GM19395 (cell line): Measurements from ENCODE around the gene CTDSP2.
"Not testable (repeated sequence)": the region's sequence is repeated elsewhere in the genome, so short reads cannot be mapped to it uniquely, and the experiment has no call there.

Experiments used
- ATAC-seq: cut with Tn5 transposase; IDR thresholded peaks from one replicate; pipeline ENCODE4 v1.9.1; 2021; ENCODE audit warnings: mild to moderate bottlenecking, moderate library complexity; ENCODE audit not compliant: unreplicated experiment

CTDSP2 gene

DNA sequence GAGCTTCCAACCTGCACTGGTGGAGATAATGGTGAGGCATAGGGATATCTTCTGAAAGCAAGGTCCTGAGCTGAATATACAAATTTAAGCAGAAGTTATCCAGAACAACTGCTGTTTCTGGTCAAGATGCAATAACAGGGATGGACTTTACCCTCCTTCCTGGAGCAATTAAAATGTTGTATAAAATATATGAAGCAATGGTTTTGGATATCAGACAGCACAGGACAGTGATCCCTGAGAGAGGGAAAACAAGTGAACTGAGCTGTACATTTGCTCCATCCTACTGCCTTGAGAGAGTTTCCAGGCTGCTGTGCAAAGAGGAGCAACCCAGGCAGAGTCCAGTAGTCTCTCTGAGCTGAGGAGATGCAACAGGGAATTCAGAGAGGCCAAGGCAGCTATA is 36.0 kb upstream of the CTDSP2 start:
- ATAC-seq: no peak

- ATAC-seq: no peak
These were observed 34.9 kb upstream of the CTDSP2 start for GRCh38 chr12:57881475-57881874.

DNA sequence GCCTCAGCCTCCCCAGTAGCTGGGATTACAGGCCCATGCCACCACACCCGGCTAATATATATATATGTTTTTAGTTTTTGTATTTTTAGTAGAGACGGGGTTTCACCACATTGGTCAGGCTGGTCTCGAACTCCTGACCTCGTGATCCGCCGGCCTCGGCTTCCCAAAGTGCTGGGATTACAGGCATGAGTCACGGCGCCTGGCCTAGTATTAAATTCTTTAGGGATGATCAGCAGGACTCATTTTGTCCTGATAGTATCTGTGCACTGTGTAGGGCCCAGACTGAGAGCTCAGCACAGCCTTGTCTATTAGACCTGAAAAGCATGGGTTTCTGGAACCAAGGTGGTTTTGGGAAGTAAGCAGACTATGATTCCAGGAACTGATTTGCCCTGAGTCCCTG is 34.5 kb upstream of the CTDSP2 start:
- not testable (repeated sequence) for ATAC-seq

DNA sequence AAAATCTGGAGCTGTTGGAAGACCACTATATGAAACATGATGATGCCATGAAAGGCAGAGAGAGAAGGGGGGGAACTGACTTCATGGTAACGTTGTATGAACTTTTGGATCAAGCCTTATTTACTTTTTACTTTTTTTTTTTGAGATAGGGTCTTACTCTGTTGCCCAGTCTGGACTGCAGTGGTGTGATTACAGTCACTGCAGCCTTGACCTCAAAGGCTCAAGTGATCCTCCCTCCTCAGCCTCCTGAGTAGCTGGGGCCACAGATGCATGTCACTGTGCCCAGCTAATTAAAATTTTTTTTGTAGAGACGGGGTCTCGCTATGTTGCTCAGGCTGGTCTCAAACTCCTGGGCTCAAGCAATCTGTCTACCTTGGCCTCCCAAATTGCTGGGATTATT is 31.3 kb upstream of the CTDSP2 start:
- ATAC-seq: no peak

DNA sequence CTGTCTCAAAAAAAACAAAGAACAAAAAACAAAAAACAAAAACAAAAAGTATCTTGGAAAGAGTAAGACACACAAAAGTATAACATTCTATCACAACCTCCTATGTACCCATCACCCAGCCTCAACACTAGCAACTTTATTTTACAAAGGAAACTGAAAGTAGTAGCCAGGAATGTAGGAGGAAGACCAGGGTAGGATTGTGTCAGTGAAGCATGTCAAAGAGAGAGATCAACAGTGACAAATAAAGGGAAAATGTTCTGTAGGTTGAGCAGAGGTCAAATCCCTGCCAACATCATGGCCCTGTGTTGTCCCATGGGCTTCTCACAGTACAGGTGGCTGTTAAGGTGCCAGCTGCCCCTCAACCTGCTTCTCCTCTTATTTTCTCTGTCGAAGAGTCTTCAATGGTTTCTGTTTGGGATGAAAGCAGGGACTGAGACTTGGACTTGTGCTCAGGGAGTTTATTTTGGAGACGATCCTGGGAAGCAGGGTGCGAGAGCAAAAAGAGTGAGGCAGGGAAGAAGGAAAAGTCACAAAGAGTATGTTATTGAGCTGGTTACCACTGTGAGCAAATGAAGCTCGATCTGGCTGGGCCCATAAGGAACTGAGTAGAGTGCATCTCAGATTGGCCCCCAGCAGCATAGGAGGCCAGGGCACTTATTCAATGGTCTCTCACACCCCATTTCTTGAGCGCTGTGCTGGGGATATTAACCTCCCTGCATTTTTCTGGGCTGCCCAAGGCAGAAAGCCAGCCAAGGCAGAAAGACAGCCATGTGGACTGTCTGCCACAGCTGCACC is 29.4 kb upstream of the CTDSP2 start:
- no peak for ATAC-seq

DNA sequence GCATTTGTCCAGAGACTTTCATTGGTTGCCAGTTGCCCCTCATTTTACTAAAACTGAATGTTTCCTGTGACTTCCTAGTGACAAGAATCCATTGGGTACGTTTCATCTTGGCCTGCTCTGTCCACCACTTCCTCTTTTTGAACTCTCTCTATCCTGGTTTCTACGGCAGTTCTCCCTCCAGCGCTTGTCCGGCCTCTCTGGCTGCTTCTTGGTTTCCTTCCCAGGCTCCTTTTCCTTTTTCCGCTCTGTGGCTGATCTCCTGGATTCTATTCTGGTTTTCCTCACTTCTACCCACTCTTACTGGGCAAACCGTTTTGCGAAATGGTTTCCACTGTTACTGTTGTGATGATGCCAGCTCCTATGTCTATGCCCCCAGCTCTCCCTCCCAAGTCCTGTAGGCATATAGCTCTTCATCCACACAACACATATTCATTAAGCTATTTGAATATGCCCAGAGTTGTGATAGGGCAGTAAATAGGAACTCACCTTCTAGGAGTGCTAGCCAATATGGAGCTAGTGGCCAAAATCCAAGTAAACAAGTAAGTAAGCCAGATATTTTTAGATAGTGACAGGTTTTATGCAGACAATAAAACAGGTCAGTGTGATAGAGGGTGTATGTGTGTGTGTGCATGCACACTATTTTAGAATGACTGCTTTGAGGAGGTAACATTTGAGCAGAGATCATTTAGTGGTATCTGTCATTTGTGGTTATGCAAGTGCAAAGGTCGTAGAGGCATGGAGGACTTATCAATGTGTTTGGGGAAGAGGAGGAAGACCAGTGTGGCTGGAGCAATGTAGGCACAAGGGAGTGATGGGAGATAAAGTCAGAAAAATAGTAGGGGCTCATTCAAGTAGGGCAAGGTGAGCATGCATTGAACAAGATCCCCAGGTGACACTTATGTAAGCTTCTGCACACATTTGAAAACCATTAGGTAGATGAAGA is 27.9 kb upstream of the CTDSP2 start:
- ATAC-seq: no peak

DNA sequence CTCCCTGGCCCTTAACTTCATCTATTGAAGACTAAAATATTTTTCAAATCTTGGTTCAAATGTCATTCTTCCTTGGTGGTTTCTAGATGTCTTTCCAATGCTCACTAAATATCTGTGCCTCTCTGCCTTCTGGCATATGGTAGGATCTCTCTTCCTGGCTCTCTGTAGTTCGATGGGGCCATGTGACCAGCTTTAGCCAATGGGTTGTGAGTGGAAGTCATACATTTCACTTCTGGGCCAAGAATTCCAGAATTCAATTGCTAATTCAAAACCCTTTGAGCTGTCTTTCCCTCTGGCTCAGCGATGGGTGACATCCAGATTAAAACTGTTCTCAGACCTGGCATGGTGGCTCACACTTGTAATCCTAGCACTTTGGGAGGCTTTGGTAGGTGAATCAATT is 25.8 kb upstream of the CTDSP2 start:
- no peak for ATAC-seq

DNA sequence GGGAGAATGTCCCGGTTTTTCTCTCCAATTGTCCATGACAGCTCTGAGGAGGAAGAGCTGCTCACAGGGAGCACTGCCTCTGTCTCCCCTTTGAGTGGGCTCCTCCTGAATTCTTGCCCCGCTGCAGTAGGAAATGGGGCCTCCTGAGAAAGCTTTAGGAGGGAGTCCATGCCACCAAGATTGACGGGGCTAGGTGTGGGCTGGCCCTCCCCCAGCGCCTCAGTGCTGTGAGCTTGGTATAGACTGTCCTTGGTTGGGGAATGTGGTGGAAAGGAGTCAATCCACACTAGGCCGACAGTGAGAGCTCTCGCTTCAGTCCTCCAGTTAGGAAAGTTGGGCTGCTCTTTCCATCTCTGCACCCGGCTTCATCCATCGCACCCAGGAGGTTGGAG is 23.4 kb upstream of the CTDSP2 start:
- ATAC-seq: no peak

- no peak for ATAC-seq
These were observed 22.9 kb upstream of the CTDSP2 start for GRCh38 chr12:57869298-57869926.

GRCh38 chr12:57868851-57869268 is 22.3 kb upstream of the CTDSP2 start:
- no peak for ATAC-seq

DNA sequence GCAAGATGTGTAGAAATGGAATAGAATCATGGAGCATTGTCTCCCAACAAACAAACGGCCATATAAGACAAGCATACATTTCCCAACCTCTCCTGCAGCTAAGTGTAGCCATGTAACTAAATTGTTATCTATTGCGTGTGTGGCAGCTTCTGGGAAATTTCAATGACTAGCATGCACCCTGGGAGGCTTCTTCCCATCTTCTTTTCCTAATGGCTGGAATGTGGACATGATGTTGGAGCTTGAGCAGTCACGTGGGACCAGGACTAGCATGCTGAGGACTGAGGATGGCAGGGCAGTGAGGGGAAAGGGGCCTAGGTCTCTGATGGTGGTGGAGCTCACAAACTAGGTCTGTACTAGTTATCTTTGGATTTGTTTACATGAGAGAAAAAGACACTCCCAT is 21.7 kb upstream of the CTDSP2 start:
- ATAC-seq: no peak

DNA sequence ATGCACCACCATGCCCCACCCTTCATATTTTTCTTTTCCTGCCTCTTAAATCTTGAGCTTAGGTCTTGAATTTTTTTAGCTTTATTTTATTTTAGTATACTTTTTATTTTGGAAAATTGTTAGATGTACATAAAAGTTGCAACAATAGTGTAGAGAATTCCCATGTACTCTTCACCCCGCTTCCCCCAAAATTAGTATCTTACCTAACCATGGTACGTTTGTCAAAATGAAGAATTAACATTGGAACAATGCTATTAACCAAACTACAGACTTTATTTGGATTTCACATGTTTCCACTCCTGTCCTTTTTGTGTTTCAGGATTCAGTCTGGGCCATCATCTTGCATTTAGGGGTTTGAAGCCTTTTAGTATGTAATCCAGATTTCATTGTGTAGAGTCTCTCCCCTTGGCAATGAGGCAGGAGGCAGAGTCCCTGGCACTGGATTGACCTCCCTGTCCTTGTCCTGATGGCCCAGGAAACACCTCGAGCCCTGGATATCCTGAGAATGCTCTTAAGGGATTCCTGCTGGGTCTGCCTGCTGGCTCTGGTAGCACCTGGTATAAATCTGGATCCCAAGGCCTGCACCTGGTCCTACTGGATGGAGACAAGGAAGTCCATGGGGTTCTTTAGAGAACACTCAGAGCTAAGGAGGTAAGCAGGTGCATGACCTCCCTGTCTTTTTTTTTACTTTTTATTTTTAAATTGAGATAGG is 19.9 kb upstream of the CTDSP2 start:
- ATAC-seq: no peak

DNA sequence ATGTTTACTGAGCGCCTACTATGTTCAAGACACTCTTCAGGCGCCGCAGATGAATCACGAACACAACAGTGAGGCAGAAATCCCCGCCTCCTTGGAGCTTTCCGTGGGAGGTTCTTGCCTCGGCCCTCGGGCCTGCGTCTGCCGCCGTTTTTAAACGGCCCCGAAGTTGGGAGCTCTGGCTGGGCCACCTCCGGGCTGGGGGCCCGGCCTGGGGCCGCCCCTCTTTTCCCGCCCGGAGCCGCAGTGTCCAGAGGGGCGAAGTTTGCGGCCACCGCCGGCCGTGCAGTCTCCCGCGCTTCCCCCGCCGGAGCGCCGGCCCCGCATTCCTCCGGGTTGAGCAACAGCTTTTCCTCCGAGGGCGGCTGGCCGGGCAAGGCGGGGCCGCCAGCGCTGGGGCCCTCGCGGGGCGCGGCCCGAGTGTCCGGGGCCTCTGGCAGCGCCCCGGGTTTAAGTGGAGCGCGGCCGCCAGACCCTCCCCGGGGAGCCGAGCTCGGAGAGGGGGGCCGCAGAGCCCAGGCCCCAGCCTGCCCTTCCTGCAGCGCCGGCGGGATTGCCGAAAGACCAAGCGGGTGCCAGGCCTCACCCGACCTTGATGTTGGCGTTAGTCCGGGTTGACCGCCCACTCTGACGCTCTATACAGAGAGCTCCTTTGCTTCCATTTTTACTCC is 18.7 kb upstream of the CTDSP2 start:
- peak; percentile 71 for ATAC-seq

DNA sequence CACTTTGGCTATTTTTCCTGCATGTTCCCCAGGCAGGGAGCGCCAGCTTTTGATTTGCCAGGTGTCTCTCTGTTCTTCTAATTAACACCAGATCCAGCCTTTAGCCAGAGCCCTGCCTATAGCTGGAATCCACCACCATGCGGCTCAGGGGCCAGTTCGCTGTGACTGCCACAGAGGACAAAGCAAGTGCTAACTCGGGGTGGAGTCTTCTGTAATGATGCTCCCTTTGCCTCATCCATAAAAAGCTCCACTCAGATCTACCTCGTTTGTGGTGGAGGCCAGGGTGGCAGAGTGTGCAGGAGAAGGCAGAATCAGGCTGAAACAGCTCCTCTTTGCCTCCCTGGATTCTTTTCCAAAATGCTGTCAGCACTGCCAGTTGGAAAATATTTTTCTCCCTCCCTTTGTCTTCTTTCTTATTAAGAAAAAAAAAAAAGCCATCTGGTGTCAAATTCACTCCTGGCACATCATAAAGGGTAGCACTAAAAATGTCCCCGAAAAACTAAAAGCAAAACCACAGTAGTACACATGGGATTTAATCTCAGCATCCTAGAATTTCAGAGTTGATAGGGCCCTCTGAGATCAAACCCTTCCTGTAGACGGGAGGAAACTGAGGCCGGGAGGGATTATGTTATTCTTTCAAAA is 18.0 kb upstream of the CTDSP2 start:
- ATAC-seq: no peak

GRCh38 chr12:57863676-57864075 is 17.1 kb upstream of the CTDSP2 start:
- no peak for ATAC-seq

- no peak for ATAC-seq
These were observed 15.4 kb upstream of the CTDSP2 start for GRCh38 chr12:57861967-57862366.

DNA sequence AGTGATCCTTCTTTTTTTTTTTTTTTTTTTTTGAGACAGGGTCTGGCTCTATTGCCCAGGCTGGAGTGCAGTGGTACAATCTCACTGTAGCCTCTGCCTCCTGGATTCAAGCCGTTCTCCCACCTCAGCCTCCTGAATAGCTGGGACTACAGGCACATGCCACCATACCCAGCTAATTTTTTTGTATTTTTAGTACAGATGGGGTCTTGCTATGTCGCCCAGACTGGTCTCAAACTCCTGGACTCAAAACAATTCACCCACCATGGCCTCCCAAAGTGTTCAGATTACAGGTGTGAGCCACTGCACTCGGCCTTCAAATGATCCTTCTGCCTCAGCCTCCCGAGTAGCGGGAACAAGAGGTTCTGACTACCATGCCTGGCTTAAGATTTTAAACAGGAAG is 14.4 kb upstream of the CTDSP2 start:
- not testable (repeated sequence) for ATAC-seq

- ATAC-seq: no peak
These were observed 12.6 kb upstream of the CTDSP2 start for GRCh38 chr12:57859121-57859520.

GRCh38 chr12:57858123-57858522 is 11.6 kb upstream of the CTDSP2 start:
- not testable (repeated sequence) for ATAC-seq

DNA sequence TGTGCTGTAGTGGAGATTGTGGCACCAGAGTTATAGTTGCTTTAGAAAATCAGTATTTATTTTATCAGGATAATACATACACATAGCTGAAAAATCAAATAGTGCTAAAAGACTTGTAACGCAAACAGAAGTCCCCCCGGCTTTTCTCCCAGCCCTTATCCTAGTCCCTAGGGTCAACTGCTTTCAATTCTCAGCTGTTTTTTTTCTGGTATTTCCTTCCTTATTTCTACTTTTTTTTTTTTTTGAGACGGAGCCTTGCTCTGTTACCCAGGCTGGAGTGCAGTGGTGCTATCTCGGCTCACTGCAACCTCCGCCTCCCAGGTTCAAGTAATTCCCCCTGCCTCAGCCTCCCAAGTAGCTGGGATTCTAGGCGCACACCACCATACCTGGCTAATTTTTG is 8.4 kb upstream of the CTDSP2 start:
- no peak for ATAC-seq
